ENCODE measurements around the gene ENAM. TPM values are rescaled to one million over a fixed set of nuclear protein-coding genes. Genes with fewer than 3 reads are reported as not detected.

Gene ENAM
- total and polyA plus RNA-seq, 2 of the 8 experiments (the other 6 are each of a cell fraction or from before 2014, with no cell fraction given), result not detected

GRCh38 chr4:70680934-70681333, 52.4 kb downstream of the ENAM start:
- DNase-seq (ENCODE audit: low read depth in 1 of 2, low spot score in 2 of 2) (no peak), FAIRE-seq (no peak)
- Histone ChIP-seq H3K4me1 (replicated peaks in 1 of 4; ENCODE audit: control insufficient read depth in 3 of 4, insufficient read depth in 4 of 4, low read length in 3 of 4) (no peaks in the 10 kb centered on the region), H3K4ac (replicated peaks; ENCODE audit: insufficient read length, low read depth, low read length) (no peak overlapping the region), H3K56ac (replicated peaks; ENCODE audit: insufficient read length, low read depth, low read length) (no peak overlapping the region), H3K23me2 (ENCODE audit: low read depth, low read length) (no peaks in the 10 kb centered on the region), H4K91ac (replicated peaks; ENCODE audit: insufficient read length, low read length) (no peak overlapping the region), H3K23ac (ENCODE audit: insufficient read length) (no peak overlapping the region), H3K4me3 (ENCODE audit: extremely low read depth in 1 of 4, insufficient read depth in 2 of 4, low read depth in 3 of 4, low read length in 4 of 4) (no peak overlapping the region), H3K79me2 (ENCODE audit: control insufficient read depth in 1 of 2, insufficient read depth in 2 of 2, low read length in 2 of 2) (no peaks in the 10 kb centered on the region), H3K18ac (ENCODE audit: extremely low read depth, low read length) (no peak overlapping the region), H4K5ac (ENCODE audit: insufficient read length, low read depth, low read length) (no peak overlapping the region), H2AFZ (ENCODE audit: low read length) (no peak overlapping the region), H2BK120ac (replicated peaks; ENCODE audit: low read depth, low read length) (no peak overlapping the region), H2BK5ac (ENCODE audit: low read depth, low read length) (no peak overlapping the region), H3K27me3 (replicated peaks in 1 of 4; ENCODE audit: control insufficient read depth in 3 of 4, extremely low read depth in 1 of 4, insufficient read depth in 3 of 4, low read length in 3 of 4) (no peaks in the 10 kb centered on the region), H2BK20ac (ENCODE audit: low read length) (no peak overlapping the region), H2BK15ac (ENCODE audit: low read length) (no peak overlapping the region), H3K4me2 (ENCODE audit: insufficient read depth in 1 of 2, low read depth in 2 of 2, low read length in 2 of 2) (no peak overlapping the region), H3K27ac (ENCODE audit: low read depth, low read length) (no peak overlapping the region), H3K79me1 (ENCODE audit: low read depth, low read length) (no peaks in the 10 kb centered on the region), H4K8ac (ENCODE audit: extremely low read depth, insufficient read depth, low read length) (no peak overlapping the region), H2BK12ac (ENCODE audit: low read depth, low read length) (no peak overlapping the region), H2AK5ac (ENCODE audit: low read depth, low read length) (no peak overlapping the region), H4K20me1 (replicated peaks in 1 of 2; ENCODE audit: control insufficient read depth in 1 of 2, insufficient read depth in 2 of 2, low read length in 2 of 2) (no peaks in the 10 kb centered on the region), H3K9me3 (ENCODE audit: insufficient read depth in 2 of 2, low read depth in 1 of 2, low read length in 1 of 2) (no peaks in the 10 kb centered on the region), H3K9ac (replicated peaks in 1 of 4; ENCODE audit: extremely low read depth in 1 of 4, low read depth in 3 of 4, low read length in 3 of 4) (no peak overlapping the region), H3K36me3 (ENCODE audit: control insufficient read depth in 2 of 4, insufficient read depth in 4 of 4, low read length in 3 of 4) (no peaks in the 10 kb centered on the region), H3K14ac (ENCODE audit: insufficient read length) (no peak overlapping the region)
- ChIA-PET CTCF (ENCODE audit: partially characterized antibody) (interaction anchor here (0.9 to 1.9 kb wide), 2 partner anchors 8 to 17 kb away, joined by 3 to 5 read pairs; partner anchors contain the start of gene UTP3), POLR2A (ENCODE audit: partially characterized antibody) (no interaction called here)
- TF ChIP-seq GABPA (IDR thresholded peaks at IDR 0.05; ENCODE audit: borderline replicate concordance, insufficient read depth, low read length), result no peak
- no peak for TF ChIP-seq ATF3 (IDR thresholded peaks at IDR 0.05; ENCODE audit: insufficient read depth, low read depth, low read length)
- TF ChIP-seq CTCF (IDR thresholded peaks at IDR 0.05; ENCODE audit: control extremely low read depth in 1 of 3, insufficient read depth in 1 of 3, low read depth in 1 of 3, low read length in 3 of 3), result no peak
- no peak for TF ChIP-seq NRF1 (IDR thresholded peaks at IDR 0.05; ENCODE audit: low read depth, low read length)
- TF ChIP-seq KDM1A (IDR thresholded peaks at IDR 0.05; ENCODE audit: borderline replicate concordance, low read length), result no peak
- no peak for TF ChIP-seq YY1 (IDR thresholded peaks at IDR 0.05; ENCODE audit: low read depth, low read length)
- no peak for TF ChIP-seq TEAD4 (IDR thresholded peaks at IDR 0.05; ENCODE audit: low read depth, low read length)
- no peak for TF ChIP-seq RFX5 (IDR thresholded peaks at IDR 0.05; ENCODE audit: borderline replicate concordance, low read depth, low read length)
- no peak for TF ChIP-seq SUZ12 (IDR thresholded peaks at IDR 0.05; ENCODE audit: low read length)
- TF ChIP-seq GTF2F1 (IDR thresholded peaks at IDR 0.05; ENCODE audit: borderline replicate concordance, low read depth, low read length), result no peak
- no peak for TF ChIP-seq CBX5 (IDR thresholded peaks at IDR 0.05; ENCODE audit: low read depth, low read length)
- TF ChIP-seq MAFK (IDR thresholded peaks at IDR 0.05; ENCODE audit: low read depth, low read length), result no peak
- no peak for TF ChIP-seq KDM5A (IDR thresholded peaks at IDR 0.05; ENCODE audit: low read length)

Measured in H1 (cell line).